Mesenchymal stem cell (in vitro differentiated cells and primary cell): ENCODE results near the gene DYNLT1.
A peak's percentile ranks its signal among the peaks of the same experiment; 100 is the strongest.

Experiments
- DNase-seq: peaks from one replicate; pipeline ENCODE4 v3.0.0-alpha.2; 2013
- H2AFZ ChIP-seq: one replicate; pipeline ENCODE4 v1.6.1; 2013; ENCODE audit warnings: low read depth, mild to moderate bottlenecking, control low read depth, inconsistent platforms, low read length, moderate library complexity
- H2AK5ac ChIP-seq: 2 replicates; pipeline ENCODE4 v1.6.1; 2013; ENCODE audit warnings: low read length, moderate library complexity, mild to moderate bottlenecking, inconsistent platforms; ENCODE audit not compliant: severe bottlenecking
- H2BK120ac ChIP-seq: one replicate; pipeline ENCODE4 v1.6.1; 2013; ENCODE audit warnings: low read depth, mild to moderate bottlenecking, inconsistent platforms, low read length, moderate library complexity
- H2BK12ac ChIP-seq, 2 experiments: one replicate each; pipeline ENCODE4 v1.6.1; 2013; ENCODE audit warnings: inconsistent platforms in 2 of 2, low read length in 2 of 2, mild to moderate bottlenecking in 2 of 2, moderate library complexity in 2 of 2, control low read depth in 1 of 2
- H2BK15ac ChIP-seq: one replicate; pipeline ENCODE4 v1.6.1; 2013; ENCODE audit warnings: mild to moderate bottlenecking, low read depth, inconsistent platforms; ENCODE audit not compliant: poor library complexity, severe bottlenecking
- H2BK5ac ChIP-seq: 2 replicates; pipeline ENCODE4 v1.6.1; 2013; ENCODE audit warnings: low read depth, mild to moderate bottlenecking, low read length, control low read depth, inconsistent platforms; ENCODE audit not compliant: poor library complexity, severe bottlenecking
- H3K14ac ChIP-seq, 2 experiments: one replicate each; pipeline ENCODE4 v1.6.1; 2013; ENCODE audit warnings: inconsistent platforms in 2 of 2, low read length in 2 of 2, control low read depth in 1 of 2, mild to moderate bottlenecking in 1 of 2, moderate library complexity in 1 of 2
- H3K18ac ChIP-seq, 2 experiments: one replicate each; pipeline ENCODE4 v1.6.1; 2013; ENCODE audit warnings: inconsistent platforms in 2 of 2, low read length in 2 of 2, control low read depth in 1 of 2, low read depth in 1 of 2, mild to moderate bottlenecking in 1 of 2
- H3K23ac ChIP-seq, 2 experiments: one replicate each; pipeline ENCODE4 v1.6.1; 2013; ENCODE audit warnings: inconsistent platforms in 2 of 2, low read length in 2 of 2, mild to moderate bottlenecking in 2 of 2, moderate library complexity in 2 of 2, control low read depth in 1 of 2
- H3K27ac ChIP-seq: 2 replicates; pipeline ENCODE4 v1.5.1; 2013; ENCODE audit warnings: mild to moderate bottlenecking, moderate library complexity, low read length, control low read depth, inconsistent platforms; ENCODE audit not compliant: poor library complexity, severe bottlenecking
- H3K27me3 ChIP-seq, 2 experiments: 2 replicates each; pipeline versions ENCODE4 v1.6.1 to v1.7.0; 2013; ENCODE audit warnings: low read length in 2 of 2, mild to moderate bottlenecking in 2 of 2, moderate library complexity in 2 of 2, control low read depth in 1 of 2, inconsistent platforms in 1 of 2; ENCODE audit not compliant: control insufficient read depth in 1 of 2, insufficient read depth in 1 of 2
- H3K36me3 ChIP-seq, 2 experiments: 2 replicates each; pipeline versions ENCODE4 v1.6.1 to v1.7.0; 2013; ENCODE audit warnings: low read length in 2 of 2, control low read depth in 1 of 2, inconsistent platforms in 1 of 2, low read depth in 1 of 2, mild to moderate bottlenecking in 1 of 2; ENCODE audit not compliant: insufficient read depth in 2 of 2, control insufficient read depth in 1 of 2
- H3K4ac ChIP-seq, 2 experiments: one replicate each; pipeline ENCODE4 v1.6.1; 2013; ENCODE audit warnings: inconsistent platforms in 2 of 2, low read length in 2 of 2, mild to moderate bottlenecking in 2 of 2, moderate library complexity in 2 of 2, control low read depth in 1 of 2, low read depth in 1 of 2
- H3K4me1 ChIP-seq: 2 replicates; pipeline ENCODE4 v1.6.1; 2013; ENCODE audit warnings: low read depth, low read length, control low read depth; ENCODE audit not compliant: control insufficient read depth, insufficient read depth
- H3K4me2 ChIP-seq: 2 replicates; pipeline ENCODE4 v1.6.1; 2013; ENCODE audit warnings: low read length, mild to moderate bottlenecking, inconsistent platforms; ENCODE audit not compliant: poor library complexity, severe bottlenecking
- H3K4me3 ChIP-seq, 2 experiments: 2 replicates each; pipeline versions ENCODE4 v1.5.1 to v1.7.0; 2013; ENCODE audit warnings: low read length in 2 of 2, mild to moderate bottlenecking in 2 of 2, control low read depth in 1 of 2, low read depth in 1 of 2; ENCODE audit not compliant: insufficient read depth in 1 of 2
- H3K79me1 ChIP-seq: replicated peaks from 2 replicates; pipeline ENCODE4 v1.6.1; 2013; ENCODE audit warnings: mild to moderate bottlenecking, control low read depth, low read length, inconsistent platforms; ENCODE audit not compliant: poor library complexity, severe bottlenecking
- H3K9ac ChIP-seq: 2 replicates; pipeline ENCODE4 v1.7.0; 2013; ENCODE audit warnings: mild to moderate bottlenecking, low read length, moderate library complexity
- H3K9me3 ChIP-seq: 2 replicates; pipeline ENCODE4 v1.7.0; 2013; ENCODE audit warnings: mild to moderate bottlenecking, low read length; ENCODE audit not compliant: control insufficient read depth
- H4K8ac ChIP-seq: one replicate; pipeline ENCODE4 v1.6.1; 2013; ENCODE audit warnings: inconsistent platforms, mild to moderate bottlenecking, low read length, moderate library complexity
- H4K91ac ChIP-seq: one replicate; pipeline ENCODE4 v1.6.1; 2013; ENCODE audit warnings: mild to moderate bottlenecking, low read length, inconsistent platforms
- WGBS: methylation state at CpG from one replicate; pipeline ENCODE4 v1.1.7; 2013; ENCODE audit warnings: mixed read lengths; 5-methylcytosine and 5-hydroxymethylcytosine counted together

DYNLT1 gene

DNA sequence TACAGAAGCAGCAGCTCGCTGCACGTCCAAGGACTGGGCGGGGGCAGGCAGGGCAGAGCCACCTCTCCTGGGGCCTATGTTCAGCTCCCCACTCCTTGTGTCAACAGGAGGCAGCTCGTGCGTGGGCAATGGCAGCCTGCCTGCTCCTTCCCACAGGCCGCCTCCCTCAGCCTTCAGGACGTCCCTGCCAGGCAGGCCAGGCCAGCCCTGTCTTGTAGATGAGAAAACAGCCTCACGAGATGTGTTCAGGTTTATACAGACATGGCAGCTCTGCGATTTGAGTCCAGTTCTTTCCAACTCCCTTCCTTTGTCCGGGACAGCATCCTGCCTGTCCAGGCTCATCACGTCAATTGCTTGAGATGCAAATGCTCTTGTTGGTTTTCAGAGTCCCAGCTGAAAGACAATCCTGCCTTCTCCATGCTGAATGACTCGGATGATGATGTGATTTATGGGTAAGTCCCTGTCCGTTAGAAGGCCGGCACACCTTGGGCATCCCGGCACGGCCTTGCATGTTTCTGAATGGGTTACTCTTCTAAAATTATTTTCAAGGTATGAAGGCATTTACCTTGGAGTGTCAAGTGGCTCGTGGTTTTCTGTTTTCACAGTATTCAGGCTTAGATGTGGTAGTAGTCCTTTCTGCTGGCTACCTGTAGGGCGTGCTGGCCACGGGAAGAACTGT, 13.5 kb downstream of the DYNLT1 start:
- no peak overlapping the region for H3K27ac ChIP-seq
- no peak overlapping the region for H2AK5ac ChIP-seq
- no peak overlapping the region for H4K8ac ChIP-seq
- no peak overlapping the region for H3K4me2 ChIP-seq
- H3K23ac ChIP-seq: no peak overlapping the region
- peak overlapping the region in 1 of 2 experiments; percentile 60 for H3K4me3 ChIP-seq
- 94% methylated on average over 19 of the region's 19 CpGs for WGBS
- no peaks in the 10 kb centered on the region for H3K9me3 ChIP-seq
- H3K4me1 ChIP-seq: peaks cover 4% of the 10 kb centered on the region
- peak overlapping the region; percentile 77 for H3K9ac ChIP-seq
- no peak overlapping the region for H2AFZ ChIP-seq
- H3K4ac ChIP-seq: no peak overlapping the region
- H3K14ac ChIP-seq: peak overlapping the region in 1 of 2 experiments; percentile 72
- H2BK5ac ChIP-seq: no peak overlapping the region
- H4K91ac ChIP-seq: no peak overlapping the region
- H3K36me3 ChIP-seq: peaks cover 57 to 66% of the 10 kb centered on the region in 2 experiments
- H3K79me1 ChIP-seq: peaks cover 24% of the 10 kb centered on the region
- no peaks in the 10 kb centered on the region for H3K27me3 ChIP-seq
- H3K18ac ChIP-seq: peak overlapping the region in 1 of 2 experiments; percentile 37
- peak overlapping the region in 1 of 2 experiments; percentile 38 for H2BK12ac ChIP-seq
- H2BK120ac ChIP-seq: no peak overlapping the region
- H2BK15ac ChIP-seq: no peak overlapping the region
- no peak for DNase-seq

DNA sequence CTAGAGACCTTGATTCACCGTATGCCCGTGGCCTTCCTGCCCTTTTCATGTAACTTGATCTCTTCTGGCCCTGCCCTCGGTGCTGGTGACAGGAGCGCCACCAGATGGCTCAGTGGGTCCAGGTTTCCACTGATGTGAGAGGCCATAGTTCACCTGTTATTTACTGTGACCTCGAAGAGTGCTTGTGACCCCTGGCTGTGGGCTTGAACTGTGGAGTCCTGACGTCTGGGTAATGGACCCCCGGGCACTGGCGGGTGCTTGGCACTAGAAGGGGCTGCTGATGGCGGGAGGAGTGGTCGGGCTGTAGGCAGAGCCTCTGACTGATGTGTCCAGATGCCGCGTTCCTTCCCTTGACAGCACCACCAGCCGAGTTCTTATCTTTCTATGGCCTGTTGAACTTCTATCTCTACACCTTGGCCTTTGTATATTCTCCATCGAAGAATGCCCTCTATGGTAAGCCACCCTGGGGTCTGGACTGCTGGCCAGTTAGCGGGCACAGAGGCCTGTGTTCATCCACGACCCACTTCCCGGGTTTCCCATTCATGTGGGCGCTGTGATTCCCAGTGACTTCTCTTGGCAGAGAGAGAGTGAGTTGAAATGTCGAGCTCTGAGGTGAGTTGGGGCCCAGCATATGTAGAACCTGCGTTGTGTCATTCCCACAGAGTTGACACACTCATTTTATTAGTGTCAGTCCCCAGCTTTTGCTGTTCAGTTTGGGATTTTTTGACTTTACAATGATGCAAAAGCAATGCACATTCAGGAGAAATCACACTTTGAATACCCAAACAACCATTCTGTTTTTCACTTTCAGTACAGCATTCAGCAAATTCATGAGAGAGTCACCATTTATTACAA, 14.9 kb downstream of the DYNLT1 start:
- no peak overlapping the region for H3K4ac ChIP-seq
- H2AK5ac ChIP-seq: no peak overlapping the region
- DNase-seq: no peak
- H4K8ac ChIP-seq: no peak overlapping the region
- no peak overlapping the region for H2BK15ac ChIP-seq
- peaks cover 25% of the 10 kb centered on the region for H3K79me1 ChIP-seq
- no peak overlapping the region for H3K18ac ChIP-seq
- H3K4me3 ChIP-seq: no peak overlapping the region
- H2BK120ac ChIP-seq: no peak overlapping the region
- H3K9ac ChIP-seq: no peak overlapping the region
- no peak overlapping the region for H2AFZ ChIP-seq
- no peak overlapping the region for H3K4me2 ChIP-seq
- H3K23ac ChIP-seq: no peak overlapping the region
- H2BK5ac ChIP-seq: no peak overlapping the region
- no peak overlapping the region for H3K27ac ChIP-seq
- no peak overlapping the region for H3K14ac ChIP-seq
- peaks cover 62 to 69% of the 10 kb centered on the region in 2 experiments for H3K36me3 ChIP-seq
- no peaks in the 10 kb centered on the region for H3K27me3 ChIP-seq
- 92% methylated on average over 20 of the region's 20 CpGs for WGBS
- H3K9me3 ChIP-seq: no peaks in the 10 kb centered on the region
- peaks cover 4% of the 10 kb centered on the region for H3K4me1 ChIP-seq
- no peak overlapping the region for H2BK12ac ChIP-seq
- no peak overlapping the region for H4K91ac ChIP-seq

GRCh38 chr6:158628542-158628941, 16.0 kb downstream of the DYNLT1 start:
- Histone ChIP-seq H3K4ac (no peak overlapping the region), H3K4me2 (no peak overlapping the region), H3K9ac (no peak overlapping the region), H3K79me1 (peaks cover 29% of the 10 kb centered on the region), H4K8ac (no peak overlapping the region), H2AFZ (no peak overlapping the region), H4K91ac (no peak overlapping the region), H2AK5ac (no peak overlapping the region), H3K27ac (no peak overlapping the region), H3K9me3 (no peaks in the 10 kb centered on the region), H3K23ac (no peak overlapping the region), H2BK12ac (no peak overlapping the region), H3K18ac (peak overlapping the region in 1 of 2 experiments; percentile 16), H2BK15ac (no peak overlapping the region), H2BK5ac (no peak overlapping the region), H3K14ac (no peak overlapping the region), H2BK120ac (no peak overlapping the region), H3K27me3 (no peaks in the 10 kb centered on the region), H3K36me3 (peaks cover 62 to 68% of the 10 kb centered on the region in 2 experiments), H3K4me1 (peaks cover 4% of the 10 kb centered on the region), H3K4me3 (no peak overlapping the region)
- 95% methylated on average over 17 of the region's 17 CpGs for WGBS
- DNase-seq: no peak

DNA sequence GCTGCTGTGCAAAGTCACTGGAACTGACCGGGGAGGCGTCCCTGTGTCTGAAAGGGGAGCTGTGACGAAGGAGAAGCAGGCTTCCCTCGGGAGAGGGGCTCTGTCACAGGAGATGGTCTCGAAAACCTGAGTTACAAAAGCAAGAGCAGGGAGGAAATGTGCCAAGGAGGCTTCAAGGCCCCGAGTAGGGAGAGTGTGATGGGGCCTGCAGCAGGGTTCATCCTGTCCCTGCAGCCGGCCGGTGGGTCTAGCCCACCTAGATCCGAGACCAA, 16.7 kb downstream of the DYNLT1 start:
- Histone ChIP-seq H3K27ac (no peak overlapping the region), H3K9me3 (no peaks in the 10 kb centered on the region), H2BK5ac (no peak overlapping the region), H2BK12ac (no peak overlapping the region), H2AK5ac (no peak overlapping the region), H3K18ac (no peak overlapping the region), H2AFZ (no peak overlapping the region), H3K14ac (no peak overlapping the region), H2BK120ac (no peak overlapping the region), H3K23ac (no peak overlapping the region), H2BK15ac (no peak overlapping the region), H3K4me1 (peaks cover 4% of the 10 kb centered on the region), H3K4ac (no peak overlapping the region), H3K79me1 (peaks cover 30% of the 10 kb centered on the region), H4K8ac (no peak overlapping the region), H3K9ac (no peak overlapping the region), H4K91ac (no peak overlapping the region), H3K4me2 (no peak overlapping the region), H3K27me3 (no peaks in the 10 kb centered on the region), H3K36me3 (peaks cover 59 to 64% of the 10 kb centered on the region in 2 experiments), H3K4me3 (no peak overlapping the region)
- DNase-seq: no peak
- WGBS: 96% methylated on average over 9 of the region's 9 CpGs
